NCI-H2227 (cell line): Measurements from ENCODE around the gene LBHD2.

Experiments used
- DNase-seq: peaks from one replicate; lab custom pipeline; 2025; ENCODE audit not compliant: unreplicated experiment; lab: John Stamatoyannopoulos, UW

LBHD2 gene

DNA sequence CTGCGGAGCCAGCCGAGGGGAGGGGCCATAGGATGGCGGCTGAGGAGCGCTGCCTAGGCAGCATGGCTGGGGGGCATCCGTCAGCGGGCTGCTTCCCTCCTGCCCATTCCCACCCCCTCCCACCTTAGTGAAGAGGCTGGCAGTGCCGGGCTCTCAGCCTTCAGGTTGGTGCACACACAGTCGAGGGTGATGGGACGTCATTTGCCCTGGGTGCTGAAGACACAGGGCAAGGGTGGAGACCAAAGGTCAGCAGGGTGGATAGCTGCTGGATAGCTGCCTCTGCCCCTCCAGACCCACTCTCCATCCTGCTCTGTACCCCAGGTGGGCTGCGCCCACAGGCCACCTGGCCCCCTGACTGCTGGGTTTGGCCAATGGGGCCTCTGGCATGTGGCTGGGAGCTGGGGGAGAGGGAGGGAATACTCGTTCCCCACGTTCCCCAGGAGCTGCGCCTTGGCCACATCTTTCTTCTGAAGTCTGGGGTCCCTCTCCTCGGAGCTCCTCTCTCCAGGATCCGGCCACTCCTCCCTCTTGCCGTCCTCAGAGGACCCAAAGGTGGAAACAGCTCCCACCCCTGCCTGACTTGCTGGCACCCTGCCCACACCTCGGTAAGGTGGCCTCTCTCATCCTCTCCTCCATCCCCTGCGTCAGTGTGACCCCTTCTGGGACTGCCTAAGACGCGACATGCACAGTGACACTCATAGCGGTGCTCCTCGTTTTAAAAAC, 15.5 kb upstream of the LBHD2 start:
- DNase-seq, result no peak

DNA sequence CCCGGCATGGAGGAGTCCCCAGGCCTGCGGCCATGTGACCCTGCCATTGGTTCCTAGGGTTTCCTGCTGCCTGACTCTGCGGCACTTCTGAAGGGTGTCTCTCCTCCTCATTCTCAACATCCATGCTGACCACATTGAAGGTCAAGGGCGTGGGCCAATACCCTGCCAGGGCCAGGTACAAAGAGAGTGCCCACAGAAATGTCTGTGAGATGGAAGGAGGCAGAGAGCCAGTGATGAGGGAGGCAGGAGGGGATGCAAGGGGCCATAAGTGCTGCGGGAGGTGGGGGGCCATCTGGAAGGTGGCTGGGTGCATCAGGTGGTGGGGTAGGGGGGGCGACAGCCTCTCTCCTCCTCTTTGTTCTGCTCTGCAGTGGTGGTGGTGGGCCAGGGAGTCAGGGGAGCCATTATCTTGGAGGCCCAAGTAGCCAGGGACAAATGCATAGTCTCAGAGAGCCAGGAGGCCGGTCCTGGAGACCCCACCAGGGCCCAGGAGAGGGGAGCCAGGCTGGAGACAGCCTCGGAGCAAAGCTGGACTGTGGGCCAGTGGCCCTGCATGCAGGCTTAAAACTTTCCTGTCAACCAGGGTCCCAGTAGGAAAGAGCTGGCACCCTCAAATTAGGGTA, 13.6 kb upstream of the LBHD2 start:
- DNase-seq, result no peak

DNA sequence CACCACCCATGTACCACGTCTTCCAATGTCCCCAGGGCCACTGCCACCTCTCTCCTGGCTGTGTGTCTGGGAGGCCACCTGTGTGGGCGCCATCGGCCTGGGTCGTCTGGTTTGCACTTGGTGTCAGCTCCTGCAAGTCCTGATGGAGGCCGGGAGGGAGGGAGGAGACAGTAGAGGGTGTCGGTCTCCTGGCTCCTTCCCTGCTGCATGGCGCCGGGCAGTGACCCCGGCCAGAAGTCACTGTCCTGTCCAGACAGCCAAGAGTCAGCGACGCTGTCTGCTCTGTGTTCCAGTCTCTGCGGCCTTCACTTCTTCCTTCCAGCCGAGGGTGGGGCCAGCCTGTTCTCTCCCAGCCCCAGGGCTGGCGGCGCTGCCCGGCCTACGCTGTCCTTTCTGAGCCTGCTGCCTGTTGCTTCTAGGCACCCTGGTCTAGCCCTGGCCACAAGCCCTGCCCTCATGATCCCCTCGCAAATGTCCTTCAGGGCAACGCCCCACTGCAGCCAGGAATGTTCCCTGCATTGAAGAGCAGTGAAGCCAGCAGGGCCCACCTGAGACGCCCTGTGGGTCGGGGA, 13.0 kb upstream of the LBHD2 start:
- no peak for DNase-seq

DNA sequence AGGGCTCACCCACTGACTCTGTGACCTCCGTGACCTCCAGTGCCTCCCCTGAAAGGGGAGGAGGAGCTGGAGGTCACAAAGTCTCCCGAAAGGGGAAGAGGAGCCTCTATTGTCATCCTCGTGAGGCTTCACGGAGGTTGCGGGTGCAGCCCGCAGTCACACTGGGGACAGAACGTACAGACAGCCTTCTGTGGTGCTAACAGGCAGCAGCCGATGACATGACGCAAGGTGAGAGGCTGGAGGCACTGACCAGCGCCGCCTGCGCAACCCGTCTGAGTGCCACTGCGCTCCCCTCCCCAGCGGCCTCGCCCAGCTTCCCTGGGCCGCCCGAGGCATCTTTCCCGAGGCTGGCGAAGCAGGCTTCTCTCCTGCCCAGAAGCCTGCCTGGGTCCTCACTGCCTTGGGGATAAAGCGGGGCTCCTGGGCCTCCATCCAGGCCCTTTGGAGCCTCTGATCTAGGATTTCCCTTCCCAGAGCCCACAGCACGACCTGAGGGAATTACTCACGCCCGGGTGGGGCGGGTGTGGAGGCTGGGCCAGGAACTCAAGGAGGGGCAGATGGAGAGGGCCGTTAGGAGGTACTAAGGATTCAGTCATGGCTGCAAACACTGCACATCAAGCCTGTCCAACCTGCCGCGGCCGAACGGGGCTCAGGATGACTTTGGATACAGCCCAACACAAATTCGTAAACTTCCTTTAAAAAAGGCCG, 12.3 kb upstream of the LBHD2 start:
- DNase-seq, result no peak

GRCh38 chr14:103072595-103073366, 11.2 kb upstream of the LBHD2 start:
- DNase-seq, result no peak

GRCh38 chr14:103073367-103073875, 10.6 kb upstream of the LBHD2 start:
- no peak for DNase-seq

- DNase-seq, result no peak
Observed at GRCh38 chr14:103073876-103074728, 9.9 kb upstream of the LBHD2 start.

- no peak for DNase-seq
Observed at GRCh38 chr14:103074729-103075367, 9.2 kb upstream of the LBHD2 start.

- peak; percentile 85 for DNase-seq
Observed at GRCh38 chr14:103078420-103078749, 5.6 kb upstream of the LBHD2 start.

- no peak for DNase-seq
Observed at GRCh38 chr14:103078860-103079587, 5.0 kb upstream of the LBHD2 start.

- no peak for DNase-seq
Observed at GRCh38 chr14:103081951-103082350, 2.1 kb upstream of the LBHD2 start.

DNA sequence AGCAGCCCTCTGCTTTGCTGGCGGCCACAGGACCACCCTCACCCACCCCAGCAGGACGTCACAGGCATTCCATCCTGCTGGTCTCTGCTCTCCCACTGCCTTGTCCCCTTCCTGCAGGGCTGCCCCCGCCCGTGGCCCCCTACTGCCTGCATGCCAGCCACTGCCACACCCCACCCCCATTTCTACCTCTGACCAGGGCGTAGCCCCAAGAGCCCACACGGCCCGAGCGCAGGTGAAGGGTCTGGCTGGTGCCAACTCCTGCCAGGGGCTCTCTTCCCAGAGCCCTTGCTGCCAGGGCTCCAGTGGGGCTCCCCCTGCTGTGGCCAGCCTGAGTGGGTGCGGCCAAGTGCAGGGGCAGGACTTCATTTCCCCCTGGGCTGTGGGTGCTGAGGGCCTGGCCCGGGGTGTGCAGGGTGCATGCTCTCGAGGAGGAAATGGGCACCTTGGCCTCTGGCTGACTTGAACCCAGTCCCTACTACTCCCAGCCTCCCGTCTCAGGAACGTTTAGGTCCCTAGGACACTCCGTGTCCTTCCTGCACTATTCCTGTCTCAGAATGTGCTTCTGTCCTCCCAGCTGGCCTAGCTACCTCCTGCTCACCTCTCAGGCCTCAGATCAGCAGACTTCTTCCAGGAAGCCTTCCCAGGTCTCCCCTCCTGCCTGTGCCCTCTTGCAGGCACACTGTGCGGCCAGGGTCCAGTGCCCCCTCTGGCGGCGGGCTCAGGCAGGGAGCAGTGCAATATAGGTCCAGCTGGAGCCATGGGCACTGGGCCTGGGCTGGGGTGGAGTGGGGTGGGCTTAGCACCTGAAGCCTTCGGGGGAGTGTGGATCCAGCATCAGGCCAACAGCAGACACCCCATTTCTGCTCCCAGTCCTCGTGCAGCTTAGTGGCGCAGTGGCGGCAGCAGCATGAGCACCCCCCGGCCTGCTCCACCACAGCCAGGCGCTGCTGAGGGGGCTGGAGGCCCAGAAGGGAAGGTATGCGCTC, 1.4 kb downstream of the LBHD2 start:
- no peak for DNase-seq

DNA sequence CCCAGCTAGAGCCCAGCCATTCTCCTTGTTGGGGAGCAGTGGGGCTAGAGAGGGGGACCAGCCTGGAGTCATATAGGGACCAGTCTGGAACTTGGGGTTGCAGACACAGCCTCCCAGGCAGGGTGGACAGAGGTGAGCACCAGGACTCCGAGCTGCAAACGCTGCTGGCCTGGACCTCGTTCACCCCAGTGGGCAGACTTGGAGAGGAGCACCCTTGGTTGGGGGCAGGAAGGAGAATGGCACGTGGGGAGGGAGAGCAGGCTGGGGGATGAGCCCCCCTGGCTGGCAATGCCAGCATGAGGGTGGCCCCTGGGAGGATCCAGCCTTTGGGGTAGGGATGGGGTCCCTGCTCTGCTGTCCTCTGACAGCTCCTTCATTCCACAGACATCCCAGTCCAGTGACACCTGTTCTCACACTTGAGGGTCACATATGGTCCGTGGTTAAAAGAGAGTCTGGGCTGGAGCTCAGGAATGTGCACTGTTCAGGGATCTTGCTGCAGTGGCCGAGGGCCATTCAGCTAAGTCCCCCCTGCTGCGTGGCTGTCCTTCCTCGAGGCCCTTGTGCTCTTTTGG, 2.8 kb downstream of the LBHD2 start:
- DNase-seq, result no peak

DNA sequence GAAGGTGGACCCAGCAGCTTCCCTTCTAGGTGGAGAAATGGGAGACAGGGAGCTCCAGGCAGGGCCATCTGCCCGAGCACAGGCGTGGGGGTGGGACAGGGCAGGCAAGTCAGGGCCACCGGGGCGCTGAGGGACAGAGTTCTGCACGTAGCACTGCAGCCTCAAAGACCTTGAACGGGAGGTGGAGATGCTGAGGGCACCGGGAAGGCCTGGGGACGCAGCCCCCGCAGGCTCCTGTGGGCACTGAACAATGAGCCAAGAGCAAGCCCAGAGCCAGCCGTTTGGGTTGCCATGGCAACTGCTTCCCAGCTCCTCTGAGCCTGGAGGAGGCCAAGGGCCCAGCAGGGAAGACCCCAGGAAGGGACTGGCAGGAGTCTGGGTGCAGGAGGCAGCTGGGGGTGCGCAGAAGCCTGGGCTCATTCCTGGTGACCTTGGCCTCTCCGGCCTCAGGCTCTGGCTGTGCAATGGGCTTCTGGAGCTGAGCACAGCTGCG, 3.4 kb downstream of the LBHD2 start:
- DNase-seq, result peak; percentile 55

- no peak for DNase-seq
Observed at GRCh38 chr14:103088921-103089320, 4.9 kb downstream of the LBHD2 start.

DNA sequence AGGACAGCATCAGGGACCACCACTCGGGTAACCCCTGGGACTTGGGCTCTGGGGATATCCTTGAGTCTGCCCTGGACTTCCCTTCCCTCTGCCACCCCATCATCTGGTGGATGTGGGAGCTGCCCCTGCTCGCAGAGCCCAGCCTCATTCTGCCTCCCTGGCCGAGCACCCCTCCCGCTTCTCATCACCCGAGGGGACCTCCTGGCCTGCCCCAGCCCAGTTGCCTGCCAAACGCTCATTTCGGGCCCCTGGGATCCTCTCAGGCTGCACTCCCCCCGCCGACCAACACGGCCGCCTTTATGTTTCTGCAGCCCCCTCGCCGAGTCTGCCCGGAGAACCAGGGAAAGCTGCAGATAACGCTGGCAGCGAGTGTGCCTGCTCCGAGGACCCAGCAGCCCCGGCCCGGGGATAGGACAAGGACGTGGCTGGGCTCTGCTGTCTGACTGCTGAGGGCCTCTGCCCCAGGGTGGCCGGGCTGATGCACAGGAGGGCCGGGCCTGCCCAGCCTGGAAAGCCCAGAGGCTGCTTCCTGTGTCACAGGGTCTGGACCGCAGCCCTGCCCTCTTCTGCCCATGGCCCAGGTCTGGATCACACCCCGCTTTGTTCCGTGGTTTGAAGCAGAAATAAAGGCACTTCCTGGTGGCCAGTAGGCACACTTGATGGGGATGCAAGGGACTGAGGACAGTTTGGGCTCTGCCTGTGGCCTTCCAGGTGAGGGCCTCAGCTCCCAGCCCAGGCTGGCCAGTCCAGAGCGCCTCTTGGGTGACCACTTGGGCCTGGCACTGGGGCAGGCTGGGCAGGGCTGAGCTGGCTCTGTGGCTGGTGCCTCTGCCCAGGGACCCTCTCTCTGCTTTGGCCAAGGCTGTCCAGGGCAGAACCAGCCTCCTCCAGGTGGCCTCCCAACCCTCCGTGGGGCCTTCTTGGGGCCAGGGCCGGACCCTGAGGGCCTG, 5.7 kb downstream of the LBHD2 start:
- DNase-seq, result no peak
